Heart left ventricle (tissue), 13 donors: Measurements from ENCODE around the gene GOLGA3.
"Not testable (repeated sequence)": the region's sequence is repeated elsewhere in the genome, so short reads cannot be mapped to it uniquely, and the experiment has no call there.

Source experiments
- POLR2A ChIP-seq, 2 donors: fragments of 450-650 bp; IDR thresholded peaks; one replicate each; pipeline ENCODE4 v1.6.1; 2017; ENCODE audit warnings: antibody characterized with exemption in 2 of 2, mild to moderate bottlenecking in 2 of 2, moderate library complexity in 2 of 2
- TF ChIP-seq, protein P1 (sequence below), 12 donors: fragments of 200-600 bp; sonication (generic) in 4 of 12; IDR thresholded peaks; one replicate each; pipeline versions ENCODE4 v1.5.0 to v1.8.0; 2018 to 2022; ENCODE audit warnings: antibody characterized with exemption in 12 of 12, mild to moderate bottlenecking in 5 of 12
- donor health status: ischemic (EF 13 %, LVEDD 7.1; RV severe dilation, severe dysfunction).
- donor health status: DM: no; HTN: yes; CAD: no.
- donor health status: DM: no; HTN: no; CAD: no.
- donor health status: ischemic (EF 25% LVEDD 6.9; RV normal size, moderate dysfunction).
- donor health status: ischemic (EF 25% LVEDD 5.7; RV mildly dilated, moderate dysfunction).
- donor health status: ischemic (EF 35%, LVEDD 5.7; RV mildly dilated, moderate dysfunction).
- donor health status: nonischemic (EF 11% LVEDD 7.7; RV severe dilation, severe dysfunction).
- donor health status: DM: yes; HTN: yes; CAD: no.
- donor health status: PGD.
- donor health status: ischemic (EF 29% LVEDD 5.4; RV normal size, mild dysfunction).
- donor health status: nonischemic (EF 23%, LVEDD 6.1; RV moderate dilation, normal function).

DNA sequence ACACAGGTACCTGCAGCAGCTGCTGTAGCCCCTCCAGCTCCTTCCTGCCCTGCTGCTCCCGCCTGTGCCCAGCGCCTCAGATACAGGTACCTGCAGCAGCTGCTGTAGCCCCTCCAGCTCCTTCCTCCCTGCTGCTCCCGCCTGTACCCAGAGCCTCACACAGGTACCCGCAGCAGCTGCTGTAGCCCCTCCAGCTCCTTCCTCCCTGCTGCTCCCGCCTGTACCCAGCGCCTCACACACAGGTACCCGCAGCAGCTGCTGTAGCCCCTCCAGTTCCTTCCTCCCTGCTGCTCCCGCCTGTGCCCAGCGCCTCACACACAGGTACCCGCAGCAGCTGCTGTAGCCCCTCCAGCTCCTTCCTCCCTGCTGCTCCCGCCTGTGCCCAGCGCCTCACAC lies 52.4 kb downstream of the GOLGA3 start:
- TF ChIP-seq, protein P1, sequence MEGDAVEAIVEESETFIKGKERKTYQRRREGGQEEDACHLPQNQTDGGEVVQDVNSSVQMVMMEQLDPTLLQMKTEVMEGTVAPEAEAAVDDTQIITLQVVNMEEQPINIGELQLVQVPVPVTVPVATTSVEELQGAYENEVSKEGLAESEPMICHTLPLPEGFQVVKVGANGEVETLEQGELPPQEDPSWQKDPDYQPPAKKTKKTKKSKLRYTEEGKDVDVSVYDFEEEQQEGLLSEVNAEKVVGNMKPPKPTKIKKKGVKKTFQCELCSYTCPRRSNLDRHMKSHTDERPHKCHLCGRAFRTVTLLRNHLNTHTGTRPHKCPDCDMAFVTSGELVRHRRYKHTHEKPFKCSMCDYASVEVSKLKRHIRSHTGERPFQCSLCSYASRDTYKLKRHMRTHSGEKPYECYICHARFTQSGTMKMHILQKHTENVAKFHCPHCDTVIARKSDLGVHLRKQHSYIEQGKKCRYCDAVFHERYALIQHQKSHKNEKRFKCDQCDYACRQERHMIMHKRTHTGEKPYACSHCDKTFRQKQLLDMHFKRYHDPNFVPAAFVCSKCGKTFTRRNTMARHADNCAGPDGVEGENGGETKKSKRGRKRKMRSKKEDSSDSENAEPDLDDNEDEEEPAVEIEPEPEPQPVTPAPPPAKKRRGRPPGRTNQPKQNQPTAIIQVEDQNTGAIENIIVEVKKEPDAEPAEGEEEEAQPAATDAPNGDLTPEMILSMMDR (IDR thresholded peaks at IDR 0.05) = not testable (repeated sequence)
- not testable (repeated sequence) for TF ChIP-seq POLR2A (IDR thresholded peaks at IDR 0.05)
